ENCODE measurements around the gene AHRR. TPM values are rescaled to one million over a fixed set of nuclear protein-coding genes. Genes with fewer than 3 reads are reported as not detected.
A peak's percentile ranks its signal among the peaks of the same experiment; 100 is the strongest.
"Not testable (repeated sequence)": the region's sequence is repeated elsewhere in the genome, so short reads cannot be mapped to it uniquely, and the experiment has no call there.

AHRR gene
- polyA plus RNA-seq, 1 donor from 2014 or later: 0.05 TPM

DNA sequence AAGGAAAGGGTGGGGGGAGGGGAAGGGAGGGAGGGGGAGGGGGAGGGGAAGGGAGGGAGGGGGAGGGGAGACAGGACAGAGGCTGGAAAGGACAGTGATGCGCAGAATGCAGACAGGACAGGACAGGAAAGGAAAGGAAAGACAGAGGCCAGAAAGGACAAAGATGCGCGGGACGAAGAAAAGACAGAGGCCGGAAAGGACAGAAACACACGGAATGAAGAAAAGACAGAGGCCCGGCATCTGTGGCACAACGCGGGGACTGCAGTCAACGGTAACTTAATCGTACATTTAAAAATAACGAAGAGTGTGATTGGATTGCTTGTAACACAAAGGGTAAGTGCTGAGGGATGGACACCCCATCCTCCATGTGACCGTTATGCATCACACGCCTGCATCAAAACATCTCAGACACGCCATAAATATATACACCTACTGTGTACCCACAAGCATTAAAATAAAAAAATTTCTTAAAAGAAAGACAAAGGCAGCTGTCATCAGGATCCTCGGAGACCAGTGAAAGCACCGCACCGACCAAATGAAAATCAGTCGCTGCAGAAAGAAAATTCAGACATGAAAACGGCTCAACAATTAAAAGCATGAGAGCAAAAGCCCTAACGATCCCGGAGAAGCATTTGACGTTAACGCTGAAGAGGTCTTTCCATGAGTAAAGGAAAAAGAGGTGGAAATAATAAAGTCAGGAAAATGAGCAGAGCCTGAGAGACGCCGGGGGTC lies 68.5 kb downstream of the AHRR start:
- peak overlapping the region in 1 of 3 donors; percentile 87 for H3K27ac Mint-ChIP-seq
- peaks cover 0 to 10% (median 8%) of the 10 kb centered on the region in 3 donors for H3K9me3 Mint-ChIP-seq
- peaks cover 6% of the 10 kb centered on the region for H3K36me3 Mint-ChIP-seq
- H3K4me3 Mint-ChIP-seq: no peak overlapping the region
- H3K4me1 Mint-ChIP-seq: peaks cover 0 to 5% (median 4%) of the 10 kb centered on the region in 3 donors
- peaks cover 9% of the 10 kb centered on the region for H3K27me3 Mint-ChIP-seq

- peak overlapping the region in 1 of 4 donors; percentile 70 for H3K4me3 Mint-ChIP-seq
- peaks cover 0 to 5% (median 4%) of the 10 kb centered on the region in 3 donors for H3K4me1 Mint-ChIP-seq
- peak overlapping the region in 1 of 3 donors; percentile 87 for H3K27ac Mint-ChIP-seq
- peaks cover under 1% of the 10 kb centered on the region for H3K36me3 Mint-ChIP-seq
- H3K27me3 Mint-ChIP-seq: peaks cover 5% of the 10 kb centered on the region
- H3K9me3 Mint-ChIP-seq: peaks cover 0 to 4% (median 4%) of the 10 kb centered on the region in 3 donors
These were observed 69.3 kb downstream of the AHRR start for GRCh38 chr5:390623-391491.

DNA sequence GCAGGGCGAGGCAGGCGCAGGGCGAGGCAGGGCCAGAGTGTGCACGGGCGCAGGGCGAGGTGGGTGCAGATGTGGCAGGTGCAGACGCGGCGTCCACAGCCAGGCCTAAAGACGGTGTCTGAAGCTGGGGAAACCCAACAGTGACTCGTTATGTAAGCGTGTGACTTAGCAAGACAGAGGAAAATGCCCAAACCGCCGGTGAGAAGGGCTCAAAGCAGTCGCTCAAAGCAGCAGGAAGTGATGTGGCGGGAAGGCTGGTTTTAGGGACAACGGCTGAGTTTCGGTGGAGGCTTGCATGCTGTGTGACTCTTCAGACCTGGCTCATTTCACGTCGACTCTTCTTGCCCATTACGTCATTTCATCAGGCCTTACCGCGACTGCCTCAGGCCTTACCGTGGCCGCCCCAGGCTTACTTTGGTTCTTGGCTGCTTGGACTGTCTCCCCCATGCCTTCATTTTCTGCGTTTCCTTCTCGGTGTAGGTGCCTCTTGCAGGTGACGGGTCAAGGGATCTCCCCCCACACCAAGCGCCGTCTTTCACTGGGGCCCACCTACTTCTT lies 71.0 kb downstream of the AHRR start:
- Mint-ChIP-seq H3K4me3 (no peak overlapping the region), H3K36me3 (no peaks in the 10 kb centered on the region), H3K27ac (no peak overlapping the region), H3K9me3 (no peaks in the 10 kb centered on the region), H3K27me3 (peaks cover 4% of the 10 kb centered on the region), H3K4me1 (peaks cover 0 to 5% (median 4%) of the 10 kb centered on the region in 3 donors)

- Mint-ChIP-seq H3K9me3 (no peaks in the 10 kb centered on the region), H3K27me3 (peaks cover 2% of the 10 kb centered on the region), H3K36me3 (no peaks in the 10 kb centered on the region), H3K27ac (no peak overlapping the region), H3K4me1 (peaks cover 0 to 5% (median 4%) of the 10 kb centered on the region in 3 donors), H3K4me3 (no peak overlapping the region)
These were observed 72.3 kb downstream of the AHRR start for GRCh38 chr5:393846-394275.

- peaks cover 2% of the 10 kb centered on the region for H3K27me3 Mint-ChIP-seq
- no peaks in the 10 kb centered on the region for H3K9me3 Mint-ChIP-seq
- no peak overlapping the region for H3K27ac Mint-ChIP-seq
- peaks cover 0 to 10% (median 6%) of the 10 kb centered on the region in 3 donors for H3K4me1 Mint-ChIP-seq
- H3K36me3 Mint-ChIP-seq: no peaks in the 10 kb centered on the region
- no peak overlapping the region for H3K4me3 Mint-ChIP-seq
These were observed 73.2 kb downstream of the AHRR start for GRCh38 chr5:394671-395155.

DNA sequence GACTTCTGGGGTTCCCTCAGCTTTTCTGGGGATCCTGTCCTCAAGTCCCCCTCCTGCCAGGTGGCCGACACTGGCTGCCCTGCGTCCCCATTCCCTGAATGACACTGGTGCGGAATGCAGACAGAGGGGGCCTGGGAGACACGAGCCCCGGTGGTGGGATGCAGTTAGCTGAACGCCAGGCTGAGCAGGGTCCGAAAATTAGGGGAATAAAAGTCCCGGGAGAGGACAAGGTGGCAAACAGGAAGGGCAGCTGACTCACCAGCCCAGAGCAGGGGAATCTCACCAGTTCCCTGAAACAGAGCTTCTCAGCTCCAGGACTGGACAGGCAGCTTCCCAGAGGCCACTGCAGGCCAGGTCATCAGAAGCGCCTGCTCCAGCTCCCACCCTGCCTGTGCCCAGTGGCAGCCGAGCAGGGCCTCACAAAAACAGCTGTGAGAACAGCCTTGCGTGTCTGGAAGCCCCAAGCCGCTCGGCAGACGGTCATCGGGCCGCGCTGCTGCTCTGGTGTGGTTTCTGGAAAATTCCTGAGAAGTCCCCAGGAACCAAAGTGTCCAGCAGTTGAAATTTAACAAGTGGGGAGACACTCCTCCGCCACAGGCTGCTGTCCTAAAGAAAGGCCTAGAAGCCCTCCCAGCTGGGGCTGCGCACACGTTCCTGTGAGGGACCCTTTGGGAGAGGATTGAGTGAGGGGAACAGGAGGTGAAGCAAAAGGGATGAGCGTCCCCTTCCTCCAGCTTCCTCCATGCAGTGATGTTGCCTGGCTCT lies 73.8 kb downstream of the AHRR start:
- Mint-ChIP-seq H3K27me3 (peaks cover 6% of the 10 kb centered on the region), H3K4me1 (peaks cover 6 to 14% (median 10%) of the 10 kb centered on the region in 3 donors), H3K36me3 (no peaks in the 10 kb centered on the region), H3K9me3 (no peaks in the 10 kb centered on the region), H3K27ac (no peak overlapping the region), H3K4me3 (no peak overlapping the region)

DNA sequence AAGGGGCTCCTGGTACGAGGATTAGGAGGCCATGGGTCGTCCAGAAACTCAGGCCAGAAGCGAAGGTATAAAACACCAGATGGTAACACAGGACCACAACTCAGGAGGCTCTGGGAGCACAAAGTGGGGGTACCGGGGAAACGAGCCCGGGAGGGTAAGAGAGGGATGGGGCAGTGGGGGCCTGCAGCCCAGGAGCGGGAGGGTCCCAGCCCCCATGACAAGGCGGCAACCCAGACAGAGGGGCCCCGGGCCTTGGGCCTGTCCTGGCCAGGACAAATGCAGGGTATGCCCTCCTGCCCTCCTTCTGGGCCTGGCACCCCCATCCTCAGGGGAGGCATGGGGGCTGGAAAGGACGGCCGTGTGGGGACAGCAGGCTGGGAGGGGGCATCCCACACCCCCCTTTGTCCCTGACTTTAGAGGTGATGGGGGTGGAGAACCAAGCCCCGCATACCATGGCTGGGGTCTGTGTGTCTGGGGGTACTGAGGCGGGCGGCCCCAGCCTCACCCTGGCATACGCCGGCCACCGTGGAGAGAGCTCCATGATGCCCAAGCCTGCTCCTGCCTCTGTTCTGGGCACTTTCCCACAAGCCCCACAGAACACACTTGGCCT lies 74.5 kb downstream of the AHRR start:
- peaks cover 10% of the 10 kb centered on the region for H3K27me3 Mint-ChIP-seq
- no peaks in the 10 kb centered on the region for H3K36me3 Mint-ChIP-seq
- H3K4me1 Mint-ChIP-seq: peaks cover 10 to 14% (median 13%) of the 10 kb centered on the region in 3 donors
- H3K27ac Mint-ChIP-seq: no peak overlapping the region
- H3K9me3 Mint-ChIP-seq: no peaks in the 10 kb centered on the region
- H3K4me3 Mint-ChIP-seq: no peak overlapping the region

DNA sequence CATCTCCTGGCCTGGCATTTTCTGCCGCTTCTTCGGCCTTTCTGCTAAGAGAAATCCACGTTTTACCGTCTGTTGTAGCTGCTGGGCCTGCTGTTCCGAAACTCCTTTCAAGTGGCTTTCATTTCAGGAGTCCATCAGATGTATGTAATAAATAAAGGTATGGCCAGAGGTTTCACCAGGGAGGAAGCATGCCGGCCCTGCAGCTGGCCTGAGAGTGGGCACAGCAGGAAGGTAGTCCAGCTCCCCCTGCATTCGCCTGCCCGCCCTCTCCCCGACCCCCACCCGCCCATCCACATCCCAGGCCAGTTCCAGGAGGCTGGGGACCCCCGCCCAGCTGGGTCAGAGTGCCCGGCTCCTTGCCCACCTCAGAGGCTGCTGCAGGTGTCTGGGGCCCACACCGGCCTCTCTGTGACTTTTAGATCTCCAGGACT lies 75.0 kb downstream of the AHRR start:
- Mint-ChIP-seq H3K4me1 (peaks cover 10 to 14% (median 13%) of the 10 kb centered on the region in 3 donors), H3K27ac (no peak overlapping the region), H3K36me3 (no peaks in the 10 kb centered on the region), H3K27me3 (peaks cover 11% of the 10 kb centered on the region), H3K4me3 (no peak overlapping the region), H3K9me3 (no peaks in the 10 kb centered on the region)

DNA sequence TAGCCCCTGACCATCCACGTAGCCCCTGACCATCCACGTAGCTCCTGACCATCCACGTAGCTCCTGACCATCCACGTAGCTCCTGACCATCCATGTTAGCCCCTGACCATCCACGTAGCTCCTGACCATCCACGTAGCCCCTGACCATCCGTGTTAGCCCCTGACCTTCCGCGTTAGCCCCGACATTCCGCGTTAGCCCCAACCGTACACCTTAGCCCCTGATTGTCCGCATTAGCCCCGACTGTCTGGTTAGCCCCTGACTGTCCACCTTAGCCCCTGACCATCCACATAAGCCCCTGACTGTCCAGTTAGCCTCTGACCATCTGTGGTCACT lies 76.6 kb downstream of the AHRR start:
- H3K36me3 Mint-ChIP-seq, H3K4me3 Mint-ChIP-seq, H3K9me3 Mint-ChIP-seq, H3K27ac Mint-ChIP-seq: not testable (repeated sequence)
- Mint-ChIP-seq H3K27me3 (peaks cover 22% of the 10 kb centered on the region), H3K4me1 (peaks cover 17 to 21% (median 17%) of the 10 kb centered on the region in 3 donors)

DNA sequence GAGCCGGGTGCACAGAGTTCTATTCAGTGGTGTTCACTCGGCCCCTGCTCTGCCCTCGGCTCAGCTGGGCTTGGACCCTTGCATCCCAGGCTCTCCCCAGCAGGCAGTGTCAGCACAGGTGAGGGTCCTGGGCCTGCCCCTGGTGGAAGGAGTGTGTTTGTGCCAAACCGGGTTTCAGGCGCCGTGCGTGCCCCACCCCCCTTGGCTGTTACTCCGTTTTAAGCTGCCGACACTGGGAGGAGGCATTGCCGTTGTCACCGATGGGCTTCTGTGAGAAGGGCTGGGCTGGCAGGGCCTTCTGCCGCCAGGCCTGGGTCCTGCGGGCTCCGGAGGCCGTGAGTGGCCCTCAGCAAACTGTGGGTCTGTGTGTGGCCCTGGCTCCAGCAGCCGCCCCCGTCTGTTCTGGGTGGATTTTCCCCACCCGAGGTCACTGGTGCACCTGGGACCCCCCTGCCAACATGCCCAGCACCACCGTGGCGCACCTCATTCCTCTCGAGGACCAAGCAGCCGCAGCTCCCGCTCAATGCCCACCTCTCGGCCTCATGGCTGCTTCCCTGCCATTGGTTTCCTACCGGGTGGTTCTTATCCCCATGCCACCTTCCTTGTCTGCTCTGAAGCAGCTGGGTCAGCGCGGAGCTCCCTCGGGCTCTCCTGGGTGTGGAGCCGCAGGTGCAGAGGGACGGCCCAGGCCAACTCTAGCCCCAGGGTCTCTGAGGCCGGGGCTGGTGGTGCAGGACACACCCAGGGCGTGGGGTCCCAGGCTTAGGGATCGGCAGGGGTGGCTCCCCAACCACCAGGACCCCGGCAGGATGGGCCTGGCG lies 77.2 kb downstream of the AHRR start:
- peaks cover 16 to 21% (median 17%) of the 10 kb centered on the region in 3 donors for H3K4me1 Mint-ChIP-seq
- no peaks in the 10 kb centered on the region for H3K36me3 Mint-ChIP-seq
- H3K27me3 Mint-ChIP-seq: peaks cover 24% of the 10 kb centered on the region
- H3K4me3 Mint-ChIP-seq: no peak overlapping the region
- H3K9me3 Mint-ChIP-seq: peaks cover 0 to 3% (median 0%) of the 10 kb centered on the region in 3 donors
- H3K27ac Mint-ChIP-seq: no peak overlapping the region

DNA sequence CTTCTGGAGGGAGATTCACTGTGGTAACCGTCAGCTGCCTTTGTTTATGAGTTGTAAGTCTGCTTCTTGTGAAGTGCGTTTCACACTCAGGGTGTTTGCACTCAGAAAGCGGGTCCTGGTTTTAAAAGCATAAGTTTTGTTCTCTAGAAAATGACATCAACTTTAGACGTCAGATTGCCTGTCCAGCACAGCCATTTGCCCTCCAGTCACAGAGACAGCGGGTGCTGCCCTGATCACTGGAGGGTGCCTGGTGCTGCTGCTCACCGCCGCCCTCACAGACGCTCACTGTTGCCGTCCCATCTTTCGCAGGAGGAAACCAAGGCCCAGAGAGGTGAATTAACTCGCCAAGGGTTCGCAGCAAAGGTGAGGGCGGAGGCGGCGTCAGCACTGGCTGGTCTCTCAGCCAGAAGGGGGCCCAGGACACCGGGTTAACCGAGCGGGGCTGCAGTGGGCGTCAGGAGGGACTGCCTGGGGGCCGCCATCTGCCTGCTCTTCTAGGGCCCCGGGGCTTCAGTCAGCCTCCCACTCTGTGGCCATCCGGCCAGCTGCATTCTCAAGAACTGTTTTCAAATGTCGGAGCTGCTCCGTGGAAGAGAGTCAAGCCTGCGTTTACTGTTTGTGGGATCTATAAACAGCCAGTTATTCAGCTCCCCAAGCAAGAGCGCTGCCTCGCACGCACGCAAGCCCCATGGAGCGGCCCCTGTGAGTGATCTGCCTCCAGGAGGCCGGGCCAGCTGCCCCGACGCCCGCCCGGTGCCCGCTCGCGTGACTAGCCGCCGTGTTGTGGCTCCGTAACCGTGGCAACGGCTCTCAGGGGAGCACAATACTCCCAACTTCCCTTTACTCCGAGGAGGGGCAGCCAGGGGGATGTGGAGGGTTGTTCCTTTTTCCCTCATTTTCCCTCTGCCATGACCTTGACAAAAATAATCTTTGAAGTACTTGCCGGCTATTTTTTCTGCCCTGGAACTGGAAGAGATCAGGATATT lies 78.1 kb downstream of the AHRR start:
- peaks cover 0 to 6% (median 0%) of the 10 kb centered on the region in 3 donors for H3K9me3 Mint-ChIP-seq
- no peaks in the 10 kb centered on the region for H3K36me3 Mint-ChIP-seq
- H3K27me3 Mint-ChIP-seq: peaks cover 34% of the 10 kb centered on the region
- H3K4me1 Mint-ChIP-seq: peaks cover 19 to 22% (median 21%) of the 10 kb centered on the region in 3 donors
- peak overlapping the region; percentile 71 to 86 (median 82) for H3K27ac Mint-ChIP-seq
- H3K4me3 Mint-ChIP-seq: peak overlapping the region; percentile 52 to 84 (median 67)

DNA sequence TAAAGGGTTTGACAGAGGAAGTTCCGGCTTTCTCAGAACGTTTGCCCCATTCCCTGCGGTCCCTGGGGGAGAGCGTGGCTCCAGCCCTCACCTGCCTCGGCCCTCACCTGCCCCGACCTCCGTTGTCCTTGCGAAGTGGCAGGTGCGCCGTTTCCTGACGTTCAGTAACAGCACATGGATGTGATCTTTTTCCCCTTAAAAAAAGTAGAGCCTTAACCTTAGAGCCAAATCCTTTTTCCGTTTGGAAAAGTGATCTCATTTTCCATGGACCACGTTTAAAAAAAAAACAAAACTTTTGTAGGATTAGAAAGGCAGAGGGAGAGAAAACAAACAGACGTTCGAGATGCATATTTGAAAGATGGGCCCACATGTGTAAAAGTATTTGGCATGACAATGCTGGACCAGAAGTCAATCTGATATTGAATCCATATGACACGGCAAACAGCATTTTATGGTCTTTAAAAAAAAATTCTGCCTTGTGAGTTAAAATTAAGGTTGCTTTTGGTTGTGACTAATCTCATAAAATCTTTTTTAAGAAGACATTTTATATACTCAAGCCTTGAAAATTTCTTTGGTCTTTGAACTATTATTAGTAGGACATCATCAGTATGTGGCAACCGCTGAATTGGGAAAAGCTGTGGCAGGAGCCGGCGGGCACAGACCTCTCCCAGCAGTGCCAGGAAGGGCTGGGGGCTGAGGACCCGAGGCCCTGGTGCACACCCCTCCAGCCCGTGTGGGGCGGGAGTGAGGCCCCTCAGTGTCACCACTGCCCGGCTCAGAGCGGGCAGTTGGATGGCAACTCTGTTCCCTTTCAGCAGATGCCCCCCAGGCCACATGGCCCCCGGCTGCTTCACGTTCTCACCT lies 79.0 kb downstream of the AHRR start:
- Mint-ChIP-seq H3K27ac (peak overlapping the region in 2 of 3 donors; percentile 82 to 86), H3K4me3 (peak overlapping the region; percentile 52 to 84 (median 67)), H3K36me3 (no peaks in the 10 kb centered on the region), H3K27me3 (peaks cover 38% of the 10 kb centered on the region), H3K4me1 (peaks cover 19 to 22% (median 21%) of the 10 kb centered on the region in 3 donors), H3K9me3 (peaks cover 0 to 6% (median 0%) of the 10 kb centered on the region in 3 donors)
